HG03571 (cell line): Measurements from ENCODE around the gene PRKG1.

ENCODE experiments used
- ATAC-seq: cut with Tn5 transposase; IDR thresholded peaks from one replicate; pipeline ENCODE4 v1.9.1; 2021; ENCODE audit not compliant: unreplicated experiment

The PRKG1 gene

GRCh38 chr10:51955696-51956095 is 881.4 kb downstream of the PRKG1 start:
- no peak for ATAC-seq

- no peak for ATAC-seq
Measured at GRCh38 chr10:51956822-51957221, 882.5 kb downstream of the PRKG1 start.

- no peak for ATAC-seq
Measured at GRCh38 chr10:51960494-51960895, 886.2 kb downstream of the PRKG1 start.

- ATAC-seq, result no peak
Measured at GRCh38 chr10:51961401-51961800, 887.1 kb downstream of the PRKG1 start.

- no peak for ATAC-seq
Measured at GRCh38 chr10:51964630-51965029, 890.3 kb downstream of the PRKG1 start.

GRCh38 chr10:51965451-51965850 is 891.2 kb downstream of the PRKG1 start:
- ATAC-seq, result no peak

GRCh38 chr10:51972733-51973346 is 898.6 kb downstream of the PRKG1 start:
- no peak for ATAC-seq

- ATAC-seq, result no peak
Measured at GRCh38 chr10:51980752-51981151, 906.5 kb downstream of the PRKG1 start.

GRCh38 chr10:51981731-51982130 is 907.4 kb downstream of the PRKG1 start:
- no peak for ATAC-seq

- ATAC-seq, result no peak
Measured at GRCh38 chr10:51983481-51983880, 909.2 kb downstream of the PRKG1 start.

- no peak for ATAC-seq
Measured at GRCh38 chr10:51985336-51985735, 911.0 kb downstream of the PRKG1 start.

- no peak for ATAC-seq
Measured at GRCh38 chr10:51986516-51986915, 912.2 kb downstream of the PRKG1 start.

GRCh38 chr10:51993475-51993874 is 919.2 kb downstream of the PRKG1 start:
- no peak for ATAC-seq

GRCh38 chr10:51999096-51999495 is 924.8 kb downstream of the PRKG1 start:
- no peak for ATAC-seq

- peak; percentile 72 for ATAC-seq
Measured at GRCh38 chr10:52004342-52004949, 930.2 kb downstream of the PRKG1 start.

- ATAC-seq, result no peak
Measured at GRCh38 chr10:52007091-52007490, 932.8 kb downstream of the PRKG1 start.

- ATAC-seq, result no peak
Measured at GRCh38 chr10:52011118-52011517, 936.8 kb downstream of the PRKG1 start.

GRCh38 chr10:52019077-52019555 is 944.8 kb downstream of the PRKG1 start:
- no peak for ATAC-seq

GRCh38 chr10:52019656-52020055 is 945.4 kb downstream of the PRKG1 start:
- no peak for ATAC-seq

GRCh38 chr10:52020173-52020572 is 945.9 kb downstream of the PRKG1 start:
- ATAC-seq, result no peak

- no peak for ATAC-seq
Measured at GRCh38 chr10:52020702-52021101, 946.4 kb downstream of the PRKG1 start.

GRCh38 chr10:52027055-52027705 is 952.9 kb downstream of the PRKG1 start:
- no peak for ATAC-seq
